ENCODE data around the gene SLC4A8.

DNA sequence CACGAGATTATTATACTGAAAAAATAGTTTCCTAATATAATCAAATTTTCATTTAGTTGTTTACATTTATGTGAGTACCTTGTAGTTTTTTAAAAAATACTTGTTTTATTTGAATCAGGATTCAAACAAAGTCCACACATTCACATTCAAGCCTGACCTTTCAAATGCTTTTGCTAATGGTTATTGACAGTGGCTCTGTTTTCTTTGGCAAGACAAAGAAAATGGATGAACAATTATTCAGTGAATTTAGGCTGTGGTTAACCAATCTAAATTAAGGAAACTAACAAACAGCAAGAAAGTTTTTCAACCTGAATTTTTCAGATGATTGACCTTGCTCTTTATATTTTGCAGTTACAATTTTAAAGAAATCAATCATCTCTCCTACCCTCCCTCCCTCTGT is 9.7 kb downstream of the SLC4A8 start:
- no peak for TF ChIP-seq POLR2A (IDR thresholded peaks at IDR 0.05)
- no peak for TF ChIP-seq CTCF (IDR thresholded peaks at IDR 0.05)
